Suppressor macrophage treated with lipopolysaccharide for 1 hour (primary cell): ENCODE results near the gene HFM1.

Source experiments
- DNase-seq, 3 donors: peaks; one replicate each; pipeline ENCODE4 v3.0.0-alpha.2; 2020 to 2022

HFM1 gene

GRCh38 chr1:91226741-91227140 is 177.9 kb downstream of the HFM1 start:
- no peak for DNase-seq

- no peak for DNase-seq
Observed at GRCh38 chr1:91224878-91225277, 179.8 kb downstream of the HFM1 start.

DNA sequence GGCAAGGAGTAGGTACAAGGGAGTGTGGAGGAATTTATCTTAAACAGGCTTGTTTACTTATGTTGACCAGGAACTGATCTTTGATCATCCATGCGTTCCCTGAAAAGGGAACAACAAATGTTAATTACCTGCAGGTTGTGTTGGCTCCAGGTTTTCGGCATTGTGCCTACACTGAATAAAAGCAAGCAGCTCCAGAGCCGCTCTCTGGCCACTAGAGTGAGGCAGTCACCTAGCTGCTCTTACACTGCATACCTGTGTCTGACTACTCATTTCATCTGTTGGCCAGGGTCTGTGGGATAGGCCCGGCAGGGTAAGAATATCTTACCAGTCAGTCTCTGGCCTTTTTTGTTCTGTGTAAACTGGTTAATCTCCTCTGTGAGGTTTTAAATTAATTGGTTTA is 183.6 kb downstream of the HFM1 start:
- DNase-seq: no peak

- DNase-seq: no peak
Observed at GRCh38 chr1:91217911-91218310, 186.7 kb downstream of the HFM1 start.
